Stimulated activated effector memory CD8-positive, alpha-beta T cell treated with anti-CD3 and anti-CD28 coated beads, Interleukin-12 subunit alpha, Interleukin-12 subunit beta, amount 100 ng/mL, for 72 hours (primary cell): ENCODE results near the gene FKBP10.
"Not testable (repeated sequence)": the region's sequence is repeated elsewhere in the genome, so short reads cannot be mapped to it uniquely, and the experiment has no call there.

Experiments
- ATAC-seq: fragments of 150-1000 bp; cut with Tn5 transposase; 2 replicates; pipeline ENCODE4 v1.10.0; 2021
- DNase-seq, 2 donors: peaks; one replicate each; pipeline ENCODE4 v3.0.0; 2021 to 2022; ENCODE audit warnings: low spot score in 2 of 2
- H3K27ac Mint-ChIP-seq: one replicate; pipeline ENCODE4 v1.8.0; 2022; ENCODE audit warnings: mild to moderate bottlenecking, mixed read lengths
- H3K36me3 Mint-ChIP-seq: one replicate; pipeline ENCODE4 v1.8.0; 2022; ENCODE audit warnings: mild to moderate bottlenecking, mixed read lengths
- H3K4me1 Mint-ChIP-seq: one replicate; pipeline ENCODE4 v1.8.0; 2022; ENCODE audit warnings: mixed read lengths
- H3K4me3 Mint-ChIP-seq: one replicate; pipeline ENCODE4 v1.8.0; 2022; ENCODE audit warnings: mild to moderate bottlenecking, mixed read lengths
- H3K9me3 Mint-ChIP-seq: one replicate; pipeline ENCODE4 v1.8.0; 2022; ENCODE audit warnings: mixed read lengths

Gene FKBP10

DNA sequence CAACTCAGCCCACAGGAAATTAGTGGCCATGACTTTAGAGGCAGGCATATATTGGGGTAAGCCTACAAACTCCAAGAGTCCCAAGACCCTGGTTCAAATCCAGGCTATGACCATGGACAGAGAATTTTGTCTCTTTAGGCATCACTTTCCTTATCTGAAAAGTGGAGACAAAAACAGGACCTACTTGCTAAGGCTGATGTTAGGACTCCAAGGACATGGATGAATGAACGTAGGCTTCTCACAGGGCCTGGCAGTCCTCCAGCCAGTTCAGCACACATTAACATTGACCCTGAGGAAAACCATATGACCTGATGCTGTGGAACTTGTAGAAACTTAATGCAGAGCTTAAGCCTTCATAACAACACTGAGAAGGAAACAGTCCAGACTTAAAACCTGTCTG is 1.4 kb downstream of the FKBP10 start:
- Mint-ChIP-seq H3K36me3 (no peaks in the 10 kb centered on the region), H3K4me3 (no peak overlapping the region), H3K27ac (no peak overlapping the region), H3K4me1 (peaks cover 33% of the 10 kb centered on the region), H3K9me3 (no peaks in the 10 kb centered on the region)
- ATAC-seq (no peak), DNase-seq (no peak)

DNA sequence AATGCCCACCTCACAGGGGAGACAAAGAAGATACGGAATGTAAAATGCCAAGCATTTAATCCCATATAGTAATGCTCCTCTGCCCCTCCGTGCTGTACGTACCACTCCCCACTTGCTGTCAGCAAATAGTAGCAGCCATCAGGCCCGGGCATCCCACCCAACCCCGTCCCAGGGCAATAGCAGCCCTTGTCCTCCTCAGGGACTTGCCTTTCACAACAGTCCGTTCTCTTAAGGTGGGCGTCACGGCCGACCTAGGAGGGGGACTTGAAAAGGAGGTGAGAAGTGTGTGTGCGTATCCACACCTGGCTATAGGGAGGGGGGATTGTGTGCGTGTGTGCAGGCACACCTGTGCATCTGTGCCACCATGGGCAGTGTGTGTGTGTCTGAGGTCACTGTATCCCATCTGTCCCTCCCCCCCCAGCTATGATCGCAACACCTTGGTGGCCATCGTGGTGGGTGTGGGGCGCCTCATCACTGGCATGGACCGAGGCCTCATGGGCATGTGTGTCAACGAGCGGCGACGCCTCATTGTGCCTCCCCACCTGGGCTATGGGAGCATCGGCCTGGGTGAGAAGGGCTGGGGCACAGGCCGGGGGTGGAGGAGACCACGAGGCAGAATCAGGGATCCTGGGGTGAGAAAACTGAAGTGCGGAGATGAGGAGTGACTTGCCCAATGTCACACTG is 4.0 kb downstream of the FKBP10 start:
- Mint-ChIP-seq H3K4me3 (no peak overlapping the region), H3K9me3 (no peaks in the 10 kb centered on the region), H3K4me1 (peaks cover 17% of the 10 kb centered on the region), H3K27ac (no peak overlapping the region), H3K36me3 (no peaks in the 10 kb centered on the region)
- DNase-seq (no peak), ATAC-seq (no peak)

DNA sequence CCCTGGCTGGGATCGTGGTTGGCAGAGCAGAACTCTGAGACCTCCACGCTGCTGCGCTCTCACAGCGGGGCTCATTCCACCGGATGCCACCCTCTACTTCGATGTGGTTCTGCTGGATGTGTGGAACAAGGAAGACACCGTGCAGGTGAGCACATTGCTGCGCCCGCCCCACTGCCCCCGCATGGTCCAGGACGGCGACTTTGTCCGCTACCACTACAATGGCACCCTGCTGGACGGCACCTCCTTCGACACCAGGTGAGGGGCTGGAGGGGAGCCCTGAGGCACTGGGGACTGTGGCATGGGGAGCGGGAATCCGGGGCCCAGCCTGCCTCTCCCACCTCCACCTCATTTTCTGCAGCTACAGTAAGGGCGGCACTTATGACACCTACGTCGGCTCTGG is 5.2 kb downstream of the FKBP10 start:
- Mint-ChIP-seq H3K36me3 (no peaks in the 10 kb centered on the region), H3K9me3 (no peaks in the 10 kb centered on the region), H3K4me1 (peaks cover 6% of the 10 kb centered on the region), H3K4me3 (no peak overlapping the region), H3K27ac (no peak overlapping the region)
- ATAC-seq (no peak), DNase-seq (no peak)

GRCh38 chr17:41821776-41822175 is 9.0 kb downstream of the FKBP10 start:
- H3K36me3 Mint-ChIP-seq, result peaks cover 21% of the 10 kb centered on the region
- no peak overlapping the region for H3K4me3 Mint-ChIP-seq
- H3K27ac Mint-ChIP-seq, result no peak overlapping the region
- no peaks in the 10 kb centered on the region for H3K4me1 Mint-ChIP-seq
- H3K9me3 Mint-ChIP-seq, result no peaks in the 10 kb centered on the region
- ATAC-seq, result no peak
- DNase-seq, result no peak

GRCh38 chr17:41822216-41823140 is 9.7 kb downstream of the FKBP10 start:
- no peak overlapping the region for H3K27ac Mint-ChIP-seq
- no peak overlapping the region for H3K4me3 Mint-ChIP-seq
- DNase-seq (no peak), ATAC-seq (no peak)
- no peaks in the 10 kb centered on the region for H3K9me3 Mint-ChIP-seq
- no peaks in the 10 kb centered on the region for H3K4me1 Mint-ChIP-seq
- peaks cover 28% of the 10 kb centered on the region for H3K36me3 Mint-ChIP-seq

- Mint-ChIP-seq H3K9me3 (no peaks in the 10 kb centered on the region), H3K27ac (no peak overlapping the region), H3K4me1 (no peaks in the 10 kb centered on the region), H3K36me3 (peaks cover 34% of the 10 kb centered on the region), H3K4me3 (no peak overlapping the region)
- DNase-seq (no peak), ATAC-seq (no peak)
Observed at GRCh38 chr17:41823141-41823524, 10.3 kb downstream of the FKBP10 start.

DNA sequence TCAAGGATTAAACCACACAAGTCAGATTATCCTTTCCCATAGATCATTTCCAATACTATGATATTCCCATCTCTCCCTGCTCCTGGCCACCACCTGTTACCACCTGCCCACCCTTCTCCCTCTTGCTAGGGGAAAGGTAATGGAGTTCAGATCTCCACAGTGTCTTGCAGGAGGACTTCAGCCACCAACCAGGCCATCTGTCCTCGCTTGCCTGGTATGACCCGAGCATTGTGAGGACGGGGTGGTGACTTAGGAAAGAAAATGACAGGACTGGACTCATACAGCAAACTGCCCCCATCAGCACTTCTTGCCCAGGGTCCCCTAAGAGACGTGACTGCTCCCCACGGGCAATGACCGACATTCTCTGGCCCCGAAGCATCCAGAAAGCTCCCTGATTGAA is 10.8 kb downstream of the FKBP10 start:
- Mint-ChIP-seq H3K4me3 (no peak overlapping the region), H3K4me1 (no peaks in the 10 kb centered on the region), H3K9me3 (no peaks in the 10 kb centered on the region), H3K36me3 (peaks cover 39% of the 10 kb centered on the region), H3K27ac (no peak overlapping the region)
- ATAC-seq (no peak), DNase-seq (no peak)

DNA sequence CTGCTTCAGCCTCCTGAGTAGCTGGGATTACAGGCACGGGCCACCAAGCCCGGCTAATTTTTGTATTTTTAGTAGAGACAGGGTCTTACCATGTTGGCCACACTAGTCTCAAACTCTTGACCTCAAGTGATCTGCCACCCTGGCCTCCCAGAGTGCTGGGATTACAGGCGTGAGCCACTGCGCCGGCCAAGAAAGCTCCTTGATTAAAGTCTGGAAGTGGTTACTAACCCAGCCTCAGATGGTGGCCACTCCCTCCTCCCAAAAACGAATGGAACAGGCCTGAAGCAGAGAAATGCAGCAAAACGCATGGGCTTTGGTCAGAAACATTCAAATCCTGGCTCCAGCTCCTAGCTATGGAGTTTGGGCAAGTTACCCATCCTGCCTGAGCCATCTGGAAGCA is 11.3 kb downstream of the FKBP10 start:
- Mint-ChIP-seq H3K27ac (no peak overlapping the region), H3K4me3 (no peak overlapping the region), H3K36me3 (peaks cover 43% of the 10 kb centered on the region)

DNA sequence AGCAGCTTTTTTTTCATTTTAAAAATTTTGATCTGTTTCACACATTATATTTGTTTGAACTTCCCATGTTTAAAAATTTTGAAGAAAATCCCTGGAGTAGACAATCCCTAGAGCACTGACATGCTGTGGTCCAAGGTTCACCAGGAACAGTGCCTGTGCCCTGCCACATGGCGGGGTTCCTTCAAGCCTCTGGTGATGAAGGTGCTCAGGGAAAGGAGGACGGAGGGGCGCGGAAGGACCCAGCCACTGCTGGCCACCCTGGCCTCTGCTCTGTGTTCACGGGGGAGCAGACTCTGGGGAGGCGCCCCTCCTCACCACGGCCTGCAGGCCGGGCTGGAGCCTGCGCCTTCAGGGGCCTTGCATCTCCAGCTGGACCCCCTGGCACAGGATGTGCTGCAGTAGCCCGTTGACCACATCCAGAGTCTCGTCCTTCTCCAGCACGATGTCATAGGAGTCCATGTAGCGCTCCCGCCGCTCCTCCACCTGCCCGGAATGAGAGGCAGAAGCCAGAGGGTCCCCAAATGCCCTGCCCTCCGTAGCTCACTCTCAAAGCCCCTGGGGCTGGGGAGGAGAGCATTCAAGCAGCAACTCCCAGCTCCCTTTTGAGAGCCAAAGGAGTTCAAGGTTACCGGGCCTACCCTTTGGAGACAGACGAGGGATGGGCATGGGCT is 12.5 kb downstream of the FKBP10 start:
- no peak for DNase-seq

More for the DNA sequence above, 11.3 kb downstream of the FKBP10 start:
- no peak for ATAC-seq
- DNase-seq, result no peak
- no peaks in the 10 kb centered on the region for H3K4me1 Mint-ChIP-seq
- no peaks in the 10 kb centered on the region for H3K9me3 Mint-ChIP-seq

GRCh38 chr17:41829961-41830360 is 17.2 kb downstream of the FKBP10 start:
- not testable (repeated sequence) for H3K27ac Mint-ChIP-seq, ATAC-seq, H3K4me3 Mint-ChIP-seq, H3K9me3 Mint-ChIP-seq, H3K4me1 Mint-ChIP-seq, DNase-seq
- H3K36me3 Mint-ChIP-seq, result peaks cover 78% of the 10 kb centered on the region

More for the DNA sequence above, 12.5 kb downstream of the FKBP10 start:
- Mint-ChIP-seq H3K4me3 (no peak overlapping the region), H3K36me3 (peaks cover 49% of the 10 kb centered on the region), H3K9me3 (no peaks in the 10 kb centered on the region), H3K4me1 (no peaks in the 10 kb centered on the region), H3K27ac (no peak overlapping the region)
- no peak for ATAC-seq

DNA sequence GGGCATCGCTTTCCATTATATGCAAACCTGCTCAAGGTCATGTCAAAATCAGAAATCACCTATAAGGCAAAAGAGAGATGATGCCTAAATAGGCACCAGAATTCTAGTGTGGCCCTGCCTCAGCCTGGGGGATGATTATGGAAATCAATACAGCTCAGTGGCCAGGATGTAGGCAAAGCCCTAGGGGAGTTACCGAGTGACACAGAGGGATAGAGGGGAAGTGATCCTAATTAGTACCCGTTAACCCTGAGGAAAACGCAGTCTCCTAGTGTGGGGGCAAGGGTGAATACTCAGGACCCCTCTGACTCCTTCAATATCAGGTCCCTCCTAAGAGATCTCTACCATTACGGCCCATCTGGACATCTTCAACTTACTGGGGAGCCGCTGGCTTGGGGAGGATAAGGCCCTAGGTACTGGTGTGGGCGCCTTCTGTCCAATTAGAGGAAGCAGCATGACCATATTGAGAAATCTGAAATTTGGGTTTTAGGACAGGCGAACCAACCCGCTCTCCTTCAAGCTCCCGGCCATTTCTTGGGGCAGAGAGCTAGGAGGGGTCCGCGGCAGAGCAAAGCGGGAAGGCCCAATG is 22.5 kb downstream of the FKBP10 start:
- no peaks in the 10 kb centered on the region for H3K9me3 Mint-ChIP-seq
- H3K27ac Mint-ChIP-seq, result peak overlapping the region; percentile 80
- peaks cover 31% of the 10 kb centered on the region for H3K36me3 Mint-ChIP-seq
- peaks cover 12% of the 10 kb centered on the region for H3K4me1 Mint-ChIP-seq
- ATAC-seq (peak; percentile 53), DNase-seq (no peak)
- peak overlapping the region; percentile 74 for H3K4me3 Mint-ChIP-seq

GRCh38 chr17:41835800-41836549 is 23.2 kb downstream of the FKBP10 start, which contains the start of gene NT5C3B:
NT5C3B (minus strand) TSS chr17:41836232; CDS start chr17:41836193, 39 bp downstream.
- DNase-seq, result peak; percentile 46 to 71
- H3K4me3 Mint-ChIP-seq, result peak within 1 kb of the TSS; percentile 74
- H3K36me3 Mint-ChIP-seq, result peaks cover 25% of the 10 kb centered on the region
- ATAC-seq, result peak; percentile 88
- no peaks in the 10 kb centered on the region for H3K9me3 Mint-ChIP-seq
- H3K27ac Mint-ChIP-seq, result peak within 1 kb of the TSS; percentile 80
- H3K4me1 Mint-ChIP-seq, result peaks cover 12% of the 10 kb centered on the region

- Mint-ChIP-seq H3K27ac (no peak overlapping the region), H3K4me1 (peaks cover 12% of the 10 kb centered on the region), H3K4me3 (peak overlapping the region; percentile 74), H3K36me3 (peaks cover 18% of the 10 kb centered on the region), H3K9me3 (no peaks in the 10 kb centered on the region)
- no peak for ATAC-seq
- DNase-seq, result no peak
Observed at GRCh38 chr17:41836550-41837196, 23.9 kb downstream of the FKBP10 start.
